Raji (cell line): ENCODE results near the gene MORN1.

Source experiments
- POLR2A ChIP-seq: IDR thresholded peaks from 2 replicates; pipeline ENCODE4 v1.6.1; 2011; ENCODE audit warnings: low read depth, low read length, control low read depth; ENCODE audit not compliant: insufficient read depth

MORN1 gene

GRCh38 chr1:2275796-2276536 lies 115.4 kb downstream of the MORN1 start:
- no peak for TF ChIP-seq POLR2A

GRCh38 chr1:2274929-2275475 lies 116.4 kb downstream of the MORN1 start:
- no peak for TF ChIP-seq POLR2A

- no peak for TF ChIP-seq POLR2A
Measured at GRCh38 chr1:2274231-2274928, 117.0 kb downstream of the MORN1 start.

- TF ChIP-seq POLR2A, result no peak
Measured at GRCh38 chr1:2273401-2274090, 117.8 kb downstream of the MORN1 start.

GRCh38 chr1:2272686-2273400 lies 118.5 kb downstream of the MORN1 start:
- TF ChIP-seq POLR2A, result no peak

- no peak for TF ChIP-seq POLR2A
Measured at GRCh38 chr1:2271841-2272655, 119.3 kb downstream of the MORN1 start.
